IPS-NIHi7 (cell line): ENCODE measurements around the gene MYLK4.

Experiments
- DNase-seq: peaks from one replicate; pipeline ENCODE4 v3.0.0; 2012; ENCODE audit warnings: mixed read lengths; ENCODE audit errors: extremely low spot score

MYLK4 gene

GRCh38 chr6:2750832-2751231, at the start of gene MYLK4:
Gene MYLK4, minus strand, starts transcription at chr6:2750922. Its CDS starts 1,628 bp downstream, at chr6:2749294.
- DNase-seq, result no peak

GRCh38 chr6:2799936-2800527, 49.3 kb upstream of the MYLK4 start:
- no peak for DNase-seq

- DNase-seq, result no peak
These were observed 47.9 kb upstream of the MYLK4 start for GRCh38 chr6:2798586-2799134.

- no peak for DNase-seq
These were observed 46.9 kb upstream of the MYLK4 start for GRCh38 chr6:2797564-2798031.

- DNase-seq, result no peak
These were observed 46.1 kb upstream of the MYLK4 start for GRCh38 chr6:2796861-2797260.

- DNase-seq, result no peak
These were observed 45.2 kb upstream of the MYLK4 start for GRCh38 chr6:2795956-2796355.

- DNase-seq, result no peak
These were observed 44.4 kb upstream of the MYLK4 start for GRCh38 chr6:2795162-2795561.

- no peak for DNase-seq
These were observed 43.5 kb upstream of the MYLK4 start for GRCh38 chr6:2794171-2794730.

- no peak for DNase-seq
These were observed 42.9 kb upstream of the MYLK4 start for GRCh38 chr6:2793534-2794151.

- DNase-seq, result no peak
These were observed 41.8 kb upstream of the MYLK4 start for GRCh38 chr6:2792330-2793110.

GRCh38 chr6:2791450-2791974, 40.8 kb upstream of the MYLK4 start:
- no peak for DNase-seq

- DNase-seq, result peak; percentile 86
These were observed 40.1 kb upstream of the MYLK4 start for GRCh38 chr6:2790588-2791449.

- DNase-seq, result no peak
These were observed 35.5 kb upstream of the MYLK4 start for GRCh38 chr6:2786269-2786668.

- no peak for DNase-seq
These were observed 34.2 kb upstream of the MYLK4 start for GRCh38 chr6:2784930-2785329.

- DNase-seq, result no peak
These were observed 33.3 kb upstream of the MYLK4 start for GRCh38 chr6:2784061-2784460.

- DNase-seq, result peak; percentile 48
These were observed 32.7 kb upstream of the MYLK4 start for GRCh38 chr6:2783188-2783963.

- no peak for DNase-seq
These were observed 32.1 kb upstream of the MYLK4 start for GRCh38 chr6:2782825-2783187.

- no peak for DNase-seq
These were observed 31.6 kb upstream of the MYLK4 start for GRCh38 chr6:2782356-2782708.

GRCh38 chr6:2781685-2782355, 31.1 kb upstream of the MYLK4 start:
- no peak for DNase-seq
